Thoracic aorta (tissue), 2 donors: ENCODE results near the gene P4HA2. TPM values are rescaled to one million over a fixed set of nuclear protein-coding genes. Genes with fewer than 3 reads are reported as not detected.
A peak's percentile ranks its signal among the peaks of the same experiment; 100 is the strongest.

Experiments used
- ATAC-seq: fragments of 150-250 bp; one replicate; pipeline ENCODE4 v1.8.0; 2017; ENCODE audit warnings: low read depth; ENCODE audit not compliant: insufficient number of reproducible peaks, low FRiP score
- DNase-seq: peaks from one replicate; pipeline ENCODE4 v3.0.0-alpha.2; 2020; ENCODE audit warnings: low spot score
- H3K27ac ChIP-seq, 2 donors: fragments of 200-600 bp; sonication (generic); 1 replicate in 1 of 2; 2 replicates in 1 of 2; pipeline ENCODE4 v1.5.1; 2016; ENCODE audit warnings: mild to moderate bottlenecking in 2 of 2, moderate library complexity in 2 of 2
- H3K27me3 ChIP-seq: fragments of 200-600 bp; sonication (generic); replicated peaks from 2 replicates; pipeline ENCODE4 v1.6.0; 2016; ENCODE audit warnings: mild to moderate bottlenecking; ENCODE audit not compliant: insufficient read depth
- H3K36me3 ChIP-seq: fragments of 200-600 bp; sonication (generic); one replicate; pipeline ENCODE4 v1.5.1; 2016
- H3K4me1 ChIP-seq, 2 donors: fragments of 200-600 bp; sonication (generic); 1 replicate in 1 of 2; 2 replicates in 1 of 2; pipeline versions ENCODE4 v1.5.1 to v1.6.0; 2016; ENCODE audit warnings: low read depth in 2 of 2, mild to moderate bottlenecking in 1 of 2; ENCODE audit not compliant: control insufficient read depth in 1 of 2
- H3K4me3 ChIP-seq: fragments of 200-600 bp; sonication (generic); 2 replicates; pipeline ENCODE4 v1.5.1; 2016; ENCODE audit warnings: mild to moderate bottlenecking
- H3K9me3 ChIP-seq: fragments of 200-600 bp; sonication (generic); 2 replicates; pipeline ENCODE4 v1.5.1; 2016
- CTCF ChIP-seq: fragments of 200-600 bp; sonication (generic); IDR thresholded peaks from one replicate; pipeline ENCODE4 v1.5.1; 2019; ENCODE audit warnings: antibody characterized with exemption
- total RNA-seq, 2 donors: library from RNA; depleted of rRNA; stranded (reverse); fragments of >200 nt; gene quantifications; one replicate each; pipeline versions ENCODE4 v1.1.0 to v1.2.3, GENCODE V29; 2016

The P4HA2 gene
- total RNA-seq, 2 donors from 2014 or later: 31.3 to 47.7 TPM

- H3K9me3 ChIP-seq: no peaks in the 10 kb centered on the region
- DNase-seq (no peak), ATAC-seq (no peak)
- no peak for TF ChIP-seq CTCF
- H3K4me3 ChIP-seq: no peak overlapping the region
- H3K27ac ChIP-seq: no peak overlapping the region
- no peaks in the 10 kb centered on the region for H3K27me3 ChIP-seq
- no peaks in the 10 kb centered on the region for H3K4me1 ChIP-seq
- H3K36me3 ChIP-seq: peaks cover 17% of the 10 kb centered on the region
Measured at GRCh38 chr5:132273631-132274030, 46.0 kb upstream of the P4HA2 start.

GRCh38 chr5:132272311-132273210 is 44.9 kb upstream of the P4HA2 start:
- Histone ChIP-seq H3K9me3 (no peaks in the 10 kb centered on the region), H3K4me3 (peak overlapping the region; percentile 45), H3K27me3 (no peaks in the 10 kb centered on the region), H3K36me3 (peaks cover 17% of the 10 kb centered on the region), H3K4me1 (peaks cover 0 to 8% of the 10 kb centered on the region in 2 donors), H3K27ac (peak overlapping the region in 1 of 2 donors; percentile 16)
- DNase-seq (no peak), ATAC-seq (no peak)
- peak; percentile 92 for TF ChIP-seq CTCF

GRCh38 chr5:132271251-132272246 is 43.9 kb upstream of the P4HA2 start:
- peak; percentile 1 for DNase-seq
- Histone ChIP-seq H3K9me3 (no peaks in the 10 kb centered on the region), H3K27me3 (no peaks in the 10 kb centered on the region), H3K4me1 (peaks cover 0 to 11% of the 10 kb centered on the region in 2 donors), H3K36me3 (peaks cover 17% of the 10 kb centered on the region), H3K27ac (no peak overlapping the region), H3K4me3 (no peak overlapping the region)
- no peak for TF ChIP-seq CTCF
- ATAC-seq: no peak

- peaks cover 0 to 20% of the 10 kb centered on the region in 2 donors for H3K4me1 ChIP-seq
- H3K4me3 ChIP-seq: no peak overlapping the region
- ATAC-seq (no peak), DNase-seq (no peak)
- no peak overlapping the region for H3K27ac ChIP-seq
- H3K9me3 ChIP-seq: no peaks in the 10 kb centered on the region
- H3K36me3 ChIP-seq: peaks cover 17% of the 10 kb centered on the region
- H3K27me3 ChIP-seq: no peaks in the 10 kb centered on the region
- TF ChIP-seq CTCF: no peak
Measured at GRCh38 chr5:132270706-132271105, 43.1 kb upstream of the P4HA2 start.

- Histone ChIP-seq H3K4me3 (no peak overlapping the region), H3K36me3 (peaks cover 17% of the 10 kb centered on the region), H3K4me1 (peaks cover 2 to 24% of the 10 kb centered on the region in 2 donors), H3K27ac (no peak overlapping the region), H3K27me3 (no peaks in the 10 kb centered on the region), H3K9me3 (no peaks in the 10 kb centered on the region)
- no peak for TF ChIP-seq CTCF
- no peak for ATAC-seq
- no peak for DNase-seq
Measured at GRCh38 chr5:132270335-132270665, 42.6 kb upstream of the P4HA2 start.
